Neural progenitor cell (in vitro differentiated cells): ENCODE data around the gene DMBX1. TPM values are rescaled to one million over a fixed set of nuclear protein-coding genes. Genes with fewer than 3 reads are reported as not detected.

Source experiments
- DNase-seq: peaks from one replicate; pipeline ENCODE4 v3.0.0-alpha.2; 2016; ENCODE audit warnings: low spot score
- H2AFZ ChIP-seq: fragments of 200-600 bp; sonication (generic); replicated peaks from 2 replicates; pipeline ENCODE4 v1.6.1; 2016; ENCODE audit warnings: antibody characterized with exemption
- H3F3A ChIP-seq: fragments of 200-600 bp; sonication (generic); 2 replicates; pipeline ENCODE4 v1.6.1; 2016; ENCODE audit warnings: antibody characterized with exemption, low read depth
- H3K27ac ChIP-seq: fragments of 200-600 bp; sonication (generic); 2 replicates; pipeline ENCODE4 v1.5.1; 2016; ENCODE audit warnings: mild to moderate bottlenecking
- H3K27me3 ChIP-seq: fragments of 200-600 bp; sonication (generic); 2 replicates; pipeline ENCODE4 v1.6.1; 2016; ENCODE audit warnings: mild to moderate bottlenecking, moderate library complexity
- H3K36me3 ChIP-seq: fragments of 200-600 bp; sonication (generic); 2 replicates; pipeline ENCODE4 v1.5.1; 2016
- H3K4me1 ChIP-seq: fragments of 200-600 bp; sonication (generic); 2 replicates; pipeline ENCODE4 v1.6.1; 2016; ENCODE audit warnings: mixed run types
- H3K4me2 ChIP-seq: fragments of 200-600 bp; sonication (generic); 2 replicates; pipeline ENCODE4 v1.6.1; 2016
- H3K4me3 ChIP-seq: fragments of 200-600 bp; sonication (generic); 2 replicates; pipeline ENCODE4 v1.5.1; 2016
- H3K79me2 ChIP-seq: fragments of 200-600 bp; sonication (generic); 2 replicates; pipeline ENCODE4 v1.6.1; 2016; ENCODE audit warnings: low read depth
- H3K9ac ChIP-seq: fragments of 200-600 bp; sonication (generic); 2 replicates; pipeline ENCODE4 v1.6.1; 2016
- H3K9me3 ChIP-seq: fragments of 200-600 bp; sonication (generic); 2 replicates; pipeline ENCODE4 v1.5.1; 2016; ENCODE audit warnings: low read depth
- H4K20me1 ChIP-seq: fragments of 200-600 bp; sonication (generic); 2 replicates; pipeline ENCODE4 v1.6.1; 2016; ENCODE audit warnings: low read depth
- H3K27ac Mint-ChIP-seq: 3 replicates; pipeline ENCODE4 v1.8.0; 2021; ENCODE audit warnings: mixed read lengths
- H3K27me3 Mint-ChIP-seq: 2 replicates; pipeline ENCODE4 v1.8.0; 2022; ENCODE audit warnings: low read depth, mild to moderate bottlenecking, inconsistent platforms, moderate library complexity, mixed read lengths; ENCODE audit not compliant: insufficient read depth
- H3K36me3 Mint-ChIP-seq: 3 replicates; pipeline ENCODE4 v1.8.0; 2021; ENCODE audit warnings: mixed read lengths
- H3K4me1 Mint-ChIP-seq: 3 replicates; pipeline ENCODE4 v1.8.0; 2021; ENCODE audit warnings: mixed read lengths
- H3K4me3 Mint-ChIP-seq: 3 replicates; pipeline ENCODE4 v1.8.0; 2021; ENCODE audit warnings: mild to moderate bottlenecking, moderate library complexity, mixed read lengths
- H3K9me3 Mint-ChIP-seq: 3 replicates; pipeline ENCODE4 v1.8.0; 2020; ENCODE audit warnings: mixed read lengths
- CTCF ChIP-seq: fragments of 200-600 bp; sonication (generic); IDR thresholded peaks from 2 replicates; pipeline ENCODE4 v1.5.1; 2017; ENCODE audit warnings: antibody characterized with exemption, mild to moderate bottlenecking
- EZH2 ChIP-seq: fragments of 200-600 bp; sonication (generic); IDR thresholded peaks from 2 replicates; pipeline ENCODE4 v1.6.1; 2017; ENCODE audit warnings: antibody characterized with exemption, mild to moderate bottlenecking, moderate library complexity
- EZH2phosphoT487 ChIP-seq: fragments of 200-600 bp; sonication (generic); IDR thresholded peaks from 2 replicates; pipeline ENCODE4 v1.6.1; 2017; ENCODE audit warnings: antibody characterized with exemption
- total RNA-seq: library from RNA; depleted of rRNA; stranded (reverse); fragments of >200 nt; gene quantifications from 2 replicates; pipeline ENCODE4 v1.2.3, GENCODE V29; 2015; ENCODE audit warnings: low replicate concordance

Gene DMBX1
- total RNA-seq, 1 donor from 2014 or later, result 0.06 TPM

GRCh38 chr1:46501528-46501927, 11.9 kb downstream of the DMBX1 start:
- H3K4me1 Mint-ChIP-seq, result peaks cover 5% of the 10 kb centered on the region
- Histone ChIP-seq H3K9me3 (no peaks in the 10 kb centered on the region), H3K4me2 (no peak overlapping the region), H3K4me1 (no peaks in the 10 kb centered on the region), H3F3A (no peaks in the 10 kb centered on the region), H3K9ac (no peak overlapping the region), H2AFZ (no peak overlapping the region), H4K20me1 (no peaks in the 10 kb centered on the region), H3K36me3 (no peaks in the 10 kb centered on the region), H3K79me2 (no peaks in the 10 kb centered on the region), H3K27me3 (peaks cover 57% of the 10 kb centered on the region), H3K4me3 (no peak overlapping the region), H3K27ac (no peak overlapping the region)
- TF ChIP-seq CTCF (no peak), EZH2 (no peak), EZH2phosphoT487 (no peak)
- H3K27me3 Mint-ChIP-seq, result peaks cover 14% of the 10 kb centered on the region
- no peak overlapping the region for H3K27ac Mint-ChIP-seq
- H3K9me3 Mint-ChIP-seq, result no peaks in the 10 kb centered on the region
- H3K36me3 Mint-ChIP-seq, result no peaks in the 10 kb centered on the region
- H3K4me3 Mint-ChIP-seq, result no peak overlapping the region
- no peak for DNase-seq

- Histone ChIP-seq H3K4me3 (no peak overlapping the region), H3K27me3 (peaks cover 43% of the 10 kb centered on the region), H3K9me3 (no peaks in the 10 kb centered on the region), H3K79me2 (no peaks in the 10 kb centered on the region), H3K27ac (no peak overlapping the region), H3K4me2 (no peak overlapping the region), H3K36me3 (no peaks in the 10 kb centered on the region), H3K9ac (no peak overlapping the region), H3F3A (no peaks in the 10 kb centered on the region), H3K4me1 (no peaks in the 10 kb centered on the region), H4K20me1 (no peaks in the 10 kb centered on the region), H2AFZ (no peak overlapping the region)
- DNase-seq, result no peak
- no peaks in the 10 kb centered on the region for H3K36me3 Mint-ChIP-seq
- no peak for TF ChIP-seq CTCF
- TF ChIP-seq EZH2phosphoT487, result no peak
- TF ChIP-seq EZH2, result no peak
- peaks cover 13% of the 10 kb centered on the region for H3K27me3 Mint-ChIP-seq
- H3K4me3 Mint-ChIP-seq, result no peak overlapping the region
- no peaks in the 10 kb centered on the region for H3K9me3 Mint-ChIP-seq
- peaks cover 21% of the 10 kb centered on the region for H3K4me1 Mint-ChIP-seq
- H3K27ac Mint-ChIP-seq, result no peak overlapping the region
Measured at GRCh38 chr1:46503421-46503820, 13.8 kb downstream of the DMBX1 start.

GRCh38 chr1:46506470-46507219, 17.0 kb downstream of the DMBX1 start:
- H3K79me2 ChIP-seq, result no peaks in the 10 kb centered on the region
- H3K4me2 ChIP-seq, result no peak overlapping the region
- no peaks in the 10 kb centered on the region for H3K9me3 ChIP-seq
- H3K36me3 ChIP-seq, result no peaks in the 10 kb centered on the region
- TF ChIP-seq EZH2phosphoT487, result no peak
- no peak for TF ChIP-seq EZH2
- TF ChIP-seq CTCF, result no peak
- H3K27ac ChIP-seq, result no peak overlapping the region
- H2AFZ ChIP-seq, result no peak overlapping the region
- H3K4me3 Mint-ChIP-seq, result no peak overlapping the region
- no peaks in the 10 kb centered on the region for H3K4me1 ChIP-seq
- no peak overlapping the region for H3K4me3 ChIP-seq
- H3K9ac ChIP-seq, result no peak overlapping the region
- H3K9me3 Mint-ChIP-seq, result no peaks in the 10 kb centered on the region
- peaks cover 19% of the 10 kb centered on the region for H3K4me1 Mint-ChIP-seq
- H3K27ac Mint-ChIP-seq, result no peak overlapping the region
- H3K27me3 Mint-ChIP-seq, result peaks cover 11% of the 10 kb centered on the region
- H3K36me3 Mint-ChIP-seq, result no peaks in the 10 kb centered on the region
- H3K27me3 ChIP-seq, result peaks cover 30% of the 10 kb centered on the region
- H4K20me1 ChIP-seq, result no peaks in the 10 kb centered on the region
- H3F3A ChIP-seq, result no peaks in the 10 kb centered on the region
- DNase-seq, result no peak
